ENCODE measurements around the gene SUPT16H. TPM values are rescaled to one million over a fixed set of nuclear protein-coding genes. Genes with fewer than 3 reads are reported as not detected.
A peak's percentile ranks its signal among the peaks of the same experiment; 100 is the strongest.

Gene SUPT16H
- total RNA-seq, 1 experiment from 2014 or later: 65.4 TPM

- H4K20me1 ChIP-seq (ENCODE audit: insufficient read depth): no peaks in the 10 kb centered on the region
- H3K9me3 ChIP-seq (ENCODE audit: insufficient read depth, low read depth): no peaks in the 10 kb centered on the region
- H3F3A ChIP-seq (ENCODE audit: insufficient read depth, low read depth): no peaks in the 10 kb centered on the region
- H3K36me3 ChIP-seq (ENCODE audit: low read depth): peaks cover 14% of the 10 kb centered on the region; the same call in 1 of the 2 replicates
- H3K27me3 ChIP-seq (ENCODE audit: insufficient read depth, low read depth): no peaks in the 10 kb centered on the region
- DNase-seq: no peak
- no peak overlapping the region for H3K4me2 ChIP-seq
- no peak overlapping the region for H3K4me3 ChIP-seq
- BruUV-seq (replicated peaks): no TSS peak
- TF ChIP-seq CTCF (conservative IDR thresholded peaks at IDR 0.05): no peak
- no peak for TF ChIP-seq EZH2 (IDR thresholded peaks at IDR 0.05; ENCODE audit: low read depth)
- ChIA-PET CTCF (no interaction called here), POLR2A (ENCODE audit: unreplicated experiment) (no interaction called here)
- H3K4me1 ChIP-seq (replicated peaks; ENCODE audit: insufficient read depth): no peaks in the 10 kb centered on the region
- no peaks in the 10 kb centered on the region for H3K9me2 ChIP-seq (ENCODE audit: insufficient read depth)
- H2AFZ ChIP-seq: no peak overlapping the region
- H3K79me2 ChIP-seq (ENCODE audit: low read depth): no peaks in the 10 kb centered on the region
- H3K27ac ChIP-seq: no peak overlapping the region
- intact Hi-C loops (cut with micrococcal nuclease; ENCODE audit: unreplicated experiment): no loop called here
Measured at GRCh38 chr14:21367582-21368144, 16.2 kb downstream of the SUPT16H start.

DNA sequence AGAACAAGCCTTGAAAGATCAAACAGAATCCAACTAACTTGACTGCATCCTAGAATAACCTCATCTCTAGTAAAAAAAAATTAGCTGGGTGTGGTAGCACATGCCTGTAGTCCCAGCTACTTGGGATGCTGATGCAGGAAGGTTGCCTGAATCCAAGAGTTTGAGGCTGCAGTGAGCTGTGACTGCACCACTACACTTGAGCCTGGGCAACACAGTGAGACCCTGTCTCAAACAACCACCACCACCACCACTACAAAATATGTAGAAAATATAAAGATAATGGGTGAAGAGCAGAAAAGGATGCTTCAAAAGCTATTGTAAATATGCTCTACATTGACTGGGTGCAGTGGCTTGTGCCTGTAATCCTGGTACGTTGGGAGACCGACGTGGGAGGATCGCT is 27.3 kb downstream of the SUPT16H start:
- Histone ChIP-seq H3K9me2 (ENCODE audit: insufficient read depth) (no peaks in the 10 kb centered on the region), H3K36me3 (ENCODE audit: low read depth) (peaks cover 11% of the 10 kb centered on the region; the same call in 1 of the 2 replicates), H3K9me3 (ENCODE audit: insufficient read depth, low read depth) (no peaks in the 10 kb centered on the region), H3K27ac (no peak overlapping the region), H3K27me3 (ENCODE audit: insufficient read depth, low read depth) (no peaks in the 10 kb centered on the region), H3K4me3 (no peak overlapping the region), H4K20me1 (ENCODE audit: insufficient read depth) (no peaks in the 10 kb centered on the region), H3F3A (ENCODE audit: insufficient read depth, low read depth) (no peaks in the 10 kb centered on the region; the same call in 1 of the 2 replicates), H3K4me2 (no peak overlapping the region), H3K4me1 (replicated peaks; ENCODE audit: insufficient read depth) (no peaks in the 10 kb centered on the region), H3K79me2 (ENCODE audit: low read depth) (no peaks in the 10 kb centered on the region), H2AFZ (no peak overlapping the region)
- ChIA-PET CTCF (no interaction called here), POLR2A (ENCODE audit: unreplicated experiment) (no interaction called here)
- BruUV-seq (replicated peaks): no TSS peak
- DNase-seq: no peak
- intact Hi-C loops (cut with micrococcal nuclease; ENCODE audit: unreplicated experiment): no loop called here
- no peak for TF ChIP-seq EZH2 (IDR thresholded peaks at IDR 0.05; ENCODE audit: low read depth)
- TF ChIP-seq CTCF (conservative IDR thresholded peaks at IDR 0.05): no peak

DNA sequence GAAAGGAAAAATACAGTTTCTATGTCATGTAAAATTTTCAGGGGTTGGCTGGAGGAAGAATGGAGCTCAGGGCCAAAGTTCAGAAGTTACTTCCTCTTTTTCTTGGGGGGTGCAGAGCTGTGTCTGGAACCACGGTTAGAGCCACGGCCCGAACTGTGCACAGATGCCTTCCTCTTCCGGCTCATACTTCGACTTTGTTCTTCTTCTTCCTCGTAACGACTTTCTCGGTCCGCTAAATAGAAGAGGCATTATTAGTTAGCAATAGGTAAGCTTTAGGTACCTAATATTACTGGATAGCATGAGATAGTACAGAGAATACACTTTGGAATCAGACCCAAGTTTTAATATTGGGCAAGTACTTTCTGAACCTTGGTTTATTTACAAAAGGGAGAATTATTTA is 31.2 kb downstream of the SUPT16H start:
- Histone ChIP-seq H3K4me1 (replicated peaks; ENCODE audit: insufficient read depth) (no peaks in the 10 kb centered on the region), H3K27ac (no peak overlapping the region), H3K9me3 (ENCODE audit: insufficient read depth, low read depth) (no peaks in the 10 kb centered on the region), H4K20me1 (ENCODE audit: insufficient read depth) (no peaks in the 10 kb centered on the region), H3K9me2 (ENCODE audit: insufficient read depth) (no peaks in the 10 kb centered on the region), H3K79me2 (ENCODE audit: low read depth) (no peaks in the 10 kb centered on the region), H3K4me3 (no peak overlapping the region), H3K36me3 (ENCODE audit: low read depth) (peaks cover 6% of the 10 kb centered on the region; the same call in 1 of the 2 replicates), H3K27me3 (ENCODE audit: insufficient read depth, low read depth) (no peaks in the 10 kb centered on the region), H3F3A (ENCODE audit: insufficient read depth, low read depth) (peaks cover 4% of the 10 kb centered on the region; the same call in 1 of the 2 replicates), H3K4me2 (no peak overlapping the region), H2AFZ (no peak overlapping the region)
- ChIA-PET CTCF (no interaction called here), POLR2A (ENCODE audit: unreplicated experiment) (no interaction called here)
- DNase-seq: no peak
- intact Hi-C loops (cut with micrococcal nuclease; ENCODE audit: unreplicated experiment): no loop called here
- TF ChIP-seq EZH2 (IDR thresholded peaks at IDR 0.05; ENCODE audit: low read depth): no peak
- TF ChIP-seq CTCF (conservative IDR thresholded peaks at IDR 0.05): no peak
- TSS peak; percentile 7 for BruUV-seq (replicated peaks)

Data from PC-9 (cell line).